GM18870 (cell line): Measurements from ENCODE around the gene SIRT6.
"Not testable (repeated sequence)": the region's sequence is repeated elsewhere in the genome, so short reads cannot be mapped to it uniquely, and the experiment has no call there.

Experiments used
- ATAC-seq: cut with Tn5 transposase; IDR thresholded peaks from one replicate; pipeline ENCODE4 v1.9.1; 2021; ENCODE audit warnings: moderate library complexity; ENCODE audit not compliant: unreplicated experiment

The SIRT6 gene

GRCh38 chr19:4200940-4201542 is 18.7 kb upstream of the SIRT6 start:
- ATAC-seq: no peak

GRCh38 chr19:4199699-4200293 is 17.4 kb upstream of the SIRT6 start:
- ATAC-seq: no peak

GRCh38 chr19:4198467-4199126 is 16.2 kb upstream of the SIRT6 start:
- ATAC-seq: no peak

- ATAC-seq: no peak
Observed at GRCh38 chr19:4197625-4198466, 15.5 kb upstream of the SIRT6 start.

GRCh38 chr19:4197228-4197624 is 14.9 kb upstream of the SIRT6 start:
- no peak for ATAC-seq

GRCh38 chr19:4196587-4197148 is 14.3 kb upstream of the SIRT6 start:
- no peak for ATAC-seq

- no peak for ATAC-seq
Observed at GRCh38 chr19:4196009-4196408, 13.6 kb upstream of the SIRT6 start.

GRCh38 chr19:4194353-4194752 is 12.0 kb upstream of the SIRT6 start:
- ATAC-seq: no peak

GRCh38 chr19:4192537-4192936 is 10.2 kb upstream of the SIRT6 start:
- not testable (repeated sequence) for ATAC-seq

- no peak for ATAC-seq
Observed at GRCh38 chr19:4189641-4190040, 7.3 kb upstream of the SIRT6 start.

- no peak for ATAC-seq
Observed at GRCh38 chr19:4187313-4188122, 5.2 kb upstream of the SIRT6 start.

- ATAC-seq: no peak
Observed at GRCh38 chr19:4186087-4186993, 4.0 kb upstream of the SIRT6 start.

GRCh38 chr19:4185413-4186086 is 3.2 kb upstream of the SIRT6 start:
- no peak for ATAC-seq

- no peak for ATAC-seq
Observed at GRCh38 chr19:4184718-4185352, 2.5 kb upstream of the SIRT6 start.

GRCh38 chr19:4183967-4184717 is 1.8 kb upstream of the SIRT6 start:
- no peak for ATAC-seq

- no peak for ATAC-seq
Observed at GRCh38 chr19:4181053-4181508, 1.3 kb downstream of the SIRT6 start.

GRCh38 chr19:4178990-4179389 is 3.4 kb downstream of the SIRT6 start:
- ATAC-seq: no peak

- ATAC-seq: no peak
Observed at GRCh38 chr19:4177146-4177545, 5.2 kb downstream of the SIRT6 start.
